Ovary (tissue), 3 donors: ENCODE data around the gene SLC9B1.

Experiments used
- EP300 ChIP-seq: sonication (generic); formaldehyde crosslinking; IDR thresholded peaks from one replicate; pipeline ENCODE4 v1.6.1; 2017; ENCODE audit warnings: antibody characterized with exemption
- POLR2A ChIP-seq: fragments of 450-650 bp; IDR thresholded peaks from one replicate; pipeline ENCODE4 v1.6.1; 2017; ENCODE audit warnings: antibody characterized with exemption, mild to moderate bottlenecking, moderate library complexity
- TF ChIP-seq, protein P1 (sequence below), 3 donors: fragments of 450-650 bp in 2 of 3; fragments of 200-600 bp in 1 of 3; IDR thresholded peaks; one replicate each; pipeline versions ENCODE4 v1.5.1 to v1.8.0; 2016 to 2022; ENCODE audit warnings: antibody characterized with exemption in 3 of 3, mild to moderate bottlenecking in 1 of 3
- donor health status: DM: no; HTN: no; CAD: no.

GRCh38 chr4:103011378-103012025 is 8.0 kb downstream of the SLC9B1 start:
- TF ChIP-seq POLR2A: no peak
- TF ChIP-seq, protein P1, sequence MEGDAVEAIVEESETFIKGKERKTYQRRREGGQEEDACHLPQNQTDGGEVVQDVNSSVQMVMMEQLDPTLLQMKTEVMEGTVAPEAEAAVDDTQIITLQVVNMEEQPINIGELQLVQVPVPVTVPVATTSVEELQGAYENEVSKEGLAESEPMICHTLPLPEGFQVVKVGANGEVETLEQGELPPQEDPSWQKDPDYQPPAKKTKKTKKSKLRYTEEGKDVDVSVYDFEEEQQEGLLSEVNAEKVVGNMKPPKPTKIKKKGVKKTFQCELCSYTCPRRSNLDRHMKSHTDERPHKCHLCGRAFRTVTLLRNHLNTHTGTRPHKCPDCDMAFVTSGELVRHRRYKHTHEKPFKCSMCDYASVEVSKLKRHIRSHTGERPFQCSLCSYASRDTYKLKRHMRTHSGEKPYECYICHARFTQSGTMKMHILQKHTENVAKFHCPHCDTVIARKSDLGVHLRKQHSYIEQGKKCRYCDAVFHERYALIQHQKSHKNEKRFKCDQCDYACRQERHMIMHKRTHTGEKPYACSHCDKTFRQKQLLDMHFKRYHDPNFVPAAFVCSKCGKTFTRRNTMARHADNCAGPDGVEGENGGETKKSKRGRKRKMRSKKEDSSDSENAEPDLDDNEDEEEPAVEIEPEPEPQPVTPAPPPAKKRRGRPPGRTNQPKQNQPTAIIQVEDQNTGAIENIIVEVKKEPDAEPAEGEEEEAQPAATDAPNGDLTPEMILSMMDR (IDR thresholded peaks at IDR 0.05): no peak
- TF ChIP-seq EP300: no peak
